GM12875 (cell line): ENCODE data around the gene PTS.

ENCODE experiments used
- H3K4me3 ChIP-seq: one replicate; pipeline ENCODE4 v1.5.1; 2011; ENCODE audit warnings: low read depth, low read length, control low read depth
- CTCF ChIP-seq: IDR thresholded peaks from 2 replicates; pipeline ENCODE4 v1.5.1; 2011; ENCODE audit warnings: low read depth, mild to moderate bottlenecking, control low read depth, inconsistent platforms, low read length, moderate library complexity, borderline replicate concordance; ENCODE audit not compliant: insufficient read depth

The PTS gene

GRCh38 chr11:112273066-112273465 is 46.8 kb downstream of the PTS start:
- no peak for TF ChIP-seq CTCF
- H3K4me3 ChIP-seq, result no peak overlapping the region

GRCh38 chr11:112274007-112274783 is 48.0 kb downstream of the PTS start:
- no peak overlapping the region for H3K4me3 ChIP-seq
- no peak for TF ChIP-seq CTCF

- TF ChIP-seq CTCF, result no peak
- H3K4me3 ChIP-seq, result no peak overlapping the region
Measured at GRCh38 chr11:112277029-112277428, 50.8 kb downstream of the PTS start.

DNA sequence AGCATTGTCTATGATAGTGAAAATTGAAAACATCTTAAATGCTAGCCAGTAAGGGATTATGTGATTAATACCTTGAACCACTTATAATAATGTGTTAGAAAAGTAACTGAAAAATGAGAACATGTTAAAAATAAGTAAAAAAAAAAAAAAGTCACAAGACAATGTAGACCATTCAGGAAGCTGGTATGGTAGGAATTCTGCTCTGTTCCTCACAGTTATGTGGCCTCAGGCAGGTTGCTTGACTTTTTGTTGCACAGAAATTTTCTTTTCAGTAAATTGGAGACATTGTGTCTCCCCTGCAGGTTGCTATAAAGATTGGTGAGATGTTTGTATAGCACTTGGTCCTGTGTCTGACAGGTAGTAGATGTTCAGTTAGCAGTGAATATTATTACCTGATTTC is 51.7 kb downstream of the PTS start:
- TF ChIP-seq CTCF, result no peak
- no peak overlapping the region for H3K4me3 ChIP-seq

GRCh38 chr11:112278803-112279202 is 52.6 kb downstream of the PTS start:
- no peak for TF ChIP-seq CTCF

DNA sequence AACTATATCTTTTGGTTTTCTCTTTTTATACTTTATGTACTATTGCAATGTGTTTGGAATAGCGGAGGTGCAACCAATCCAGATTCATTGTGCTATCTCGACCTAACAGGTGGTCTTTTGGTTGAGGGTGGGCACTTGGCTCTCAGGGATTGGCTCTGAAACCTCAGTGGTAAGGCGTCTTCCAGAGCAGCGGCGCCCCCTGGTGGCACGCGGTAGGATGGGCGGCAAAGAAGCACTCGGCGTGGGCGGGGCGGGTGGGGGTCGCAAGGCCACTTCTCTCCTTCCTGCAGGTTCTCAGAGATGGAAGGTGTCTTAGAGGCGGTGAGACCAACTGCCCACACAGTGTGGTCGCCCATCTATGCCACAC is 53.7 kb downstream of the PTS start:
- peak; percentile 89 for TF ChIP-seq CTCF
- H3K4me3 ChIP-seq, result peak overlapping the region; percentile 48

More at GRCh38 chr11:112278803-112279202, 52.6 kb downstream of the PTS start:
- no peak overlapping the region for H3K4me3 ChIP-seq
